ENCODE measurements around the gene LCTL.
"Not testable (repeated sequence)": the region's sequence is repeated elsewhere in the genome, so short reads cannot be mapped to it uniquely, and the experiment has no call there.

The LCTL gene

DNA sequence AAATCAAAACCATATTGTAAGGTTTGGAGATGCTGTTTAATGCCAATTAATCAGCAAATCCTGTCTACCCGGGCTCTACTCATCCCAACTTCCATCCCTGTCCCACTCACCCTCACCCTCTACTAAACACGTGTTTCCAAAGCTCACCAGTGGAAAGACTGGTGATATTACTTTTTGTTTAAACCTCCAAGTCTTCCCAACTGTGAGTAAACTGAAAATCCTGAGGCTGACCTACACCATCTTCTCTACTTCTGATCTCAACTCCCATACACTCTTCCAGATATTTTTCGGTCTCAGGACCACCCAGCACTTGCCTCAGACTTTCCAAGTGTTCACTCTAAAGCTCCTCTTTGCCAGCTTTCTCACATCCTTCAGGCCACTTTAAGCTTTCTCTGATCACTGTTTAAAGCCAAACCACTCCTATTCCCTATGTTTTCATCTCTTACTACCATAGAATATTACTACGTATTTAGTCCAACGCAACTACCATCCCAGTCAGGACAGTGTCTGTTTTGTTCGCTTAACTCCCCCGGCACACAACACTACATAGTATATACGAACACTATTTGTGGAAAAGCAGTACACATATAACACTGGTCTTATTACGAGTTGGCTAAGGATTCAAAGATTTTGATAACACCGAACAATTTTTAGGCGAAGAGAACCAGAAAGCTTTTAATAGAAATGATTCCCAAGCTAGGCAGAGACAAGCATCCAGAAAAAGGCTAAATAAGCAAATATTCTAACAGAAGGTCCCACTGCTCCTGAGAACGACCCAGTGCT is 61.8 kb downstream of the LCTL start:
- Histone ChIP-seq H3K36me3 (peaks cover 55% of the 10 kb centered on the region), H3K4me3 (ENCODE audit: low read depth, low read length) (peak overlapping the region; percentile 86), H3K9me3 (no peaks in the 10 kb centered on the region), H3K27me3 (no peaks in the 10 kb centered on the region), H3K4me1 (no peaks in the 10 kb centered on the region)
- TF ChIP-seq CTCF (IDR thresholded peaks at IDR 0.05; ENCODE audit: low read depth, low read length) = no peak
- DNase-seq = no peak

GRCh38 chr15:66503041-66503648 is 62.7 kb downstream of the LCTL start:
- H3K4me3 ChIP-seq (ENCODE audit: low read depth, low read length) = peak overlapping the region; percentile 86
- peaks cover 60% of the 10 kb centered on the region for H3K36me3 ChIP-seq
- not testable (repeated sequence) for DNase-seq, H3K27me3 ChIP-seq, H3K9me3 ChIP-seq, H3K4me1 ChIP-seq

GRCh38 chr15:66502491-66502890 is 63.3 kb downstream of the LCTL start:
- H3K27me3 ChIP-seq = no peaks in the 10 kb centered on the region
- TF ChIP-seq CTCF (IDR thresholded peaks at IDR 0.05; ENCODE audit: low read depth, low read length) = no peak
- H3K4me3 ChIP-seq (ENCODE audit: low read depth, low read length) = peak overlapping the region; percentile 86
- H3K9me3 ChIP-seq = no peaks in the 10 kb centered on the region
- H3K4me1 ChIP-seq = no peaks in the 10 kb centered on the region
- peaks cover 61% of the 10 kb centered on the region for H3K36me3 ChIP-seq
- no peak for DNase-seq

DNA sequence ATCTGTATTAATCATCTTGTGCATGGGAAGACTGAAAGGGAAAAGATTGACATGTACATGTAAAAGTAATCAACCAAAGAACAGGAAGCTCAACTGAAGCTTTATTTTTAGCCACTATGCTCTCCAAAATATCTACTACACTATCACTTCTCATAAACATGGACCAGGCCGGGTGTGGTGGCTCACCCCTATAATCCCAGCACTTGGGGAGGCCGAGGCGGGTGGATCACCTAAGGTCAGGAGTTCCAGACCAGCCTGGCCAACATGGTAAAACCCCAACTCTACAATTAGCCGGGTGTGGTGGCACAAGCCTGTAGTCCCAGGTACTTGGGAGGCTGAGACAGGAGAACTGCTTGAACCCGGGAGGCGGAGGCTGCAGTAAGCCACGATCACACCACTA is 65.5 kb downstream of the LCTL start:
- not testable (repeated sequence) for H3K27me3 ChIP-seq; H3K4me1 ChIP-seq; H3K9me3 ChIP-seq; H3K4me3 ChIP-seq (ENCODE audit: low read depth, low read length); DNase-seq
- H3K36me3 ChIP-seq = peaks cover 65% of the 10 kb centered on the region

DNA sequence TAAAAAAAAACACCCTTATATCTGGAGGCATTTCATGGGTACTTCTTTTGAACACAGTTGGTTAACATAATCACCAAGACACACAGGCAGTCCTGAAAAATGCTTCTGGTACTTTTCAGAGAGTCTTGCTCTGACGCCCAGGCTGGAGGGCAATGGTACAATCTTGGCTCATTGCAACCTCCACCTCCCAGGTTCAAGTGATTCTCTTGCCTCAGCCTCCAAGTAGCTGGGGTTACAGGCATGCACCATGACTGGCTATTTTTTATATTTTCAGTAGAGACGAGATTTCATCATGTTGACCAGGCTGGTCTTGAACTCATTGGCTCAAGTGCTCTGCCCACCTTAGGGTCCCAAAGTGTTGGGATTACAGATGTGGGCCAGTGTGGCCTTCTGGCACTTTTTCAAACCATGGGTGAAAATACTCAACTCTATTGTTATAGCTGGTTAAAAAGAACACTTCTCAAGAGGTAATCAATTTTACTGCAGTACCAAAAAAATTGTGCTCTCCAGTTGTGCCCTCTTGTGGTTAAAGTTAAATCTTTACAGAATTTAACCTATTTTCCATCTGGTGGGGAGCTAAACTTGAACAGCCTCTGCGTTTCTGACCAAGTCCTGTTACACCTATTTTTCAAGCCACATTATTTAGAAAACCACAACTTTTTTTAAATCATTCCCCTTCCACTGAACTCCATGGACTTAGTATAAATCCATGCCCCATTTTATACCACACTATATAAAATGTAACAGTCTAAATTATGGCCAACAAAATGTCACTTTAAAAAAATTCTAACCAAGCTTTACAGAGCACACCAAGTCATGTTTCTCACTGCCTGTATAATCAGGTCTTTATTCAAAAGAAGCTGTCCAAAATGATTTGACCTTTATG is 67.1 kb downstream of the LCTL start:
- Histone ChIP-seq H3K27me3 (no peaks in the 10 kb centered on the region), H3K4me3 (ENCODE audit: low read depth, low read length) (no peak overlapping the region), H3K9me3 (no peaks in the 10 kb centered on the region), H3K4me1 (no peaks in the 10 kb centered on the region), H3K36me3 (peaks cover 77% of the 10 kb centered on the region)
- DNase-seq = no peak
- peak; percentile 46 for TF ChIP-seq CTCF (IDR thresholded peaks at IDR 0.05; ENCODE audit: low read depth, low read length)

Data from BE2C (cell line).